ENCODE data around the gene TRMT10B.

GRCh38 chr9:37827483-37828165, 74.0 kb downstream of the TRMT10B start:
- TF ChIP-seq, protein P1, sequence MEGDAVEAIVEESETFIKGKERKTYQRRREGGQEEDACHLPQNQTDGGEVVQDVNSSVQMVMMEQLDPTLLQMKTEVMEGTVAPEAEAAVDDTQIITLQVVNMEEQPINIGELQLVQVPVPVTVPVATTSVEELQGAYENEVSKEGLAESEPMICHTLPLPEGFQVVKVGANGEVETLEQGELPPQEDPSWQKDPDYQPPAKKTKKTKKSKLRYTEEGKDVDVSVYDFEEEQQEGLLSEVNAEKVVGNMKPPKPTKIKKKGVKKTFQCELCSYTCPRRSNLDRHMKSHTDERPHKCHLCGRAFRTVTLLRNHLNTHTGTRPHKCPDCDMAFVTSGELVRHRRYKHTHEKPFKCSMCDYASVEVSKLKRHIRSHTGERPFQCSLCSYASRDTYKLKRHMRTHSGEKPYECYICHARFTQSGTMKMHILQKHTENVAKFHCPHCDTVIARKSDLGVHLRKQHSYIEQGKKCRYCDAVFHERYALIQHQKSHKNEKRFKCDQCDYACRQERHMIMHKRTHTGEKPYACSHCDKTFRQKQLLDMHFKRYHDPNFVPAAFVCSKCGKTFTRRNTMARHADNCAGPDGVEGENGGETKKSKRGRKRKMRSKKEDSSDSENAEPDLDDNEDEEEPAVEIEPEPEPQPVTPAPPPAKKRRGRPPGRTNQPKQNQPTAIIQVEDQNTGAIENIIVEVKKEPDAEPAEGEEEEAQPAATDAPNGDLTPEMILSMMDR (IDR thresholded peaks at IDR 0.05; ENCODE audit: low read depth, low read length, poor library complexity, severe bottlenecking): no peak
- no peak for TF ChIP-seq EZH2phosphoT487 (IDR thresholded peaks at IDR 0.05; ENCODE audit: borderline replicate concordance, low read length)
